ENCODE measurements around the gene JAZF1.

JAZF1 gene

DNA sequence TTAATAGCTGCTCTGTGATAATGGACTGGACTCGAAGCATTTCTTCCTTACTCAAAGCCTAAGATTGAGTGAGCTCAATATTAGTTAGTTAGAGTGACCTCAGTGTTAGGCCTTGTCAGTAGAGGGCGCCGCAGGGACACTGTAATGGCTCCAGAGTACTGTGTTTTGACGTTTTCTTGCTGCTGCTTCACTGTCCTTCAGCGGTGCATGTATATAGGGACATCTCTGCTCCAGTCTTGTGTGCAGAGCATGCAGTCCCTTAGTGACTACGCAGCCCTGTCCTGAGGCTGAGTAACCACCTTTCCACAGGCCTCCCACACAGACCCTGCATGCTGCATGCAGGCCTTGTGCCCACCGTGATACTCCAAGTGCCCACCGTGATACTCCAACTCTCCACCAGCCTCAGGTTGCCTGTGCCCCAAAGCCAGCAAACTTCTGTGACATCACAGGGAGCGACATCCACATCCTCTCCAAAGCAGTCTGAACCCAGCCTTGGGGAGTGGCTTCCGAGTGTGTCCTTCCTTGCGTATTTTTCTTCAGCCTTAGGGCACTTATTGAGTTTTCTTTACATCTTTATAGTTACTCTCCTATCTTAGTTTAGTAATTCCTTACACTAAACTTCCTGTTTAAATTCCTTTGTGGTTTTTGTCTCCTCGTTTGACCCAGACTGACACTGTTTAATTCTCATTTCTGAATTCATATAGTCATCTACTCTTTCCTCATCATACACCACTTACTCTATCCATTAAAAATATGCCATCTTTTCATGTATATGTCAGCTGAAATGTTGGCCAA, 118.2 kb downstream of the JAZF1 start:
- H3K27me3 ChIP-seq (ENCODE audit: control insufficient read depth, insufficient read depth, low read length) = no peaks in the 10 kb centered on the region
- no peak overlapping the region for H3K4me3 ChIP-seq (ENCODE audit: low read length)
- H3K9ac ChIP-seq (ENCODE audit: low read length) = no peak overlapping the region
- H3K9me3 ChIP-seq (ENCODE audit: control insufficient read depth, low read length) = no peaks in the 10 kb centered on the region
- H3K36me3 ChIP-seq (ENCODE audit: control insufficient read depth, insufficient read depth, low read length) = no peaks in the 10 kb centered on the region
- H3K4me1 ChIP-seq (ENCODE audit: control insufficient read depth, insufficient read depth, low read length) = peaks cover 4% of the 10 kb centered on the region

DNA sequence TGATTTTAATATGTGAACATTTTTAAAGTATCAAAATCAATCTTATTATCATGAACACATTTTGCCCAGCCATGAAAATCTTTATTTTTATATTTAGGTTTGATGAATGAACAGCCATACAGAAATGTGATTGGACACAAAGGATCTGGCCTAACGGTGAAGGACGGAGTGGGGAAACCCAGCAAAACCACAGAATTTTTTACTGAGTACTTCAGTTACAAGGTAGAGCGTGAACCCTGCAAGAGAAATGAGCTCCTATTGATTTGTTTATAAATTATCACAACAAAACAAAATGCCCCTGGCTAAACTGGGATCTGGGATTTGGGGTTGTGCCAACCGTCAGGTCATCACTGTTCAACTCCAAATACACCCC, 118.8 kb downstream of the JAZF1 start:
- Histone ChIP-seq H3K9me3 (ENCODE audit: control insufficient read depth, low read length) (no peaks in the 10 kb centered on the region), H3K4me1 (ENCODE audit: control insufficient read depth, insufficient read depth, low read length) (peaks cover 4% of the 10 kb centered on the region), H3K27me3 (ENCODE audit: control insufficient read depth, insufficient read depth, low read length) (no peaks in the 10 kb centered on the region), H3K4me3 (ENCODE audit: low read length) (no peak overlapping the region), H3K9ac (ENCODE audit: low read length) (no peak overlapping the region), H3K36me3 (ENCODE audit: control insufficient read depth, insufficient read depth, low read length) (no peaks in the 10 kb centered on the region)

GRCh38 chr7:28060371-28060950, 120.1 kb downstream of the JAZF1 start:
- Histone ChIP-seq H3K27me3 (ENCODE audit: control insufficient read depth, insufficient read depth, low read length) (no peaks in the 10 kb centered on the region), H3K4me1 (ENCODE audit: control insufficient read depth, insufficient read depth, low read length) (peaks cover 4% of the 10 kb centered on the region), H3K9me3 (ENCODE audit: control insufficient read depth, low read length) (no peaks in the 10 kb centered on the region), H3K9ac (ENCODE audit: low read length) (no peak overlapping the region), H3K36me3 (ENCODE audit: control insufficient read depth, insufficient read depth, low read length) (no peaks in the 10 kb centered on the region), H3K4me3 (ENCODE audit: low read length) (no peak overlapping the region)

GRCh38 chr7:28055161-28055544, 125.4 kb downstream of the JAZF1 start:
- Histone ChIP-seq H3K4me1 (ENCODE audit: control insufficient read depth, insufficient read depth, low read length) (no peaks in the 10 kb centered on the region), H3K9me3 (ENCODE audit: control insufficient read depth, low read length) (no peaks in the 10 kb centered on the region), H3K9ac (ENCODE audit: low read length) (no peak overlapping the region), H3K36me3 (ENCODE audit: control insufficient read depth, insufficient read depth, low read length) (no peaks in the 10 kb centered on the region), H3K27me3 (ENCODE audit: control insufficient read depth, insufficient read depth, low read length) (no peaks in the 10 kb centered on the region), H3K4me3 (ENCODE audit: low read length) (no peak overlapping the region)

DNA sequence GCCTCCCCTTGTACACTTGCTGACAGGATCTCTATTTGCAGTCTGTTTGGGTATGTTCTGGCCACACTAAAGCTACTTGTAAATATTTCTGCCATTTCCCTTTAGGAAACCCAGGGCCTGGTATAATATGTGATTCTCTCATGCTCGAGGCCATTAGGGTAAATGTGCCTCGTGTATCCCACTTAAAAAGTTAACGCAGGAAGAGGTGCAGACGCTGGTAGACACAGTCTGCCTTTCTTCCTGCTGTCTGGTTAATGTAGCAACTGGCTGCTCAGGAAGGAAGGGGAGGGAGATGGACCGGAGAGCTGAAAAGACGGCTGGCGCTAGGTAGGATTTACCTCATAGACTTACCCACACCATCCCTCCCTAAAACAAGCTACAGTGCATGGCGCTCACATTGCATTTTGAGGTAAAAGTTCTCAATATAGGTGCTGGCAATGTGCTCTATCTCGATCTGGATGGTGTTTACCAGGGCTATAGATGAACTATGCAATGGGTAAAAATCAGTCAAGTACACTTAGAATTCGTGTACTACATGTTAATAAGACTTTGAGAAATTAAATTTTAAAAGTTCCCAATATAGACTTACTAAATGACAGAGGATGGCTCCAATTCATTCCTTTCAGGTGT, 125.9 kb downstream of the JAZF1 start:
- no peaks in the 10 kb centered on the region for H3K9me3 ChIP-seq (ENCODE audit: control insufficient read depth, low read length)
- H3K4me3 ChIP-seq (ENCODE audit: low read length) = no peak overlapping the region
- H3K36me3 ChIP-seq (ENCODE audit: control insufficient read depth, insufficient read depth, low read length) = no peaks in the 10 kb centered on the region
- no peak overlapping the region for H3K9ac ChIP-seq (ENCODE audit: low read length)
- H3K4me1 ChIP-seq (ENCODE audit: control insufficient read depth, insufficient read depth, low read length) = no peaks in the 10 kb centered on the region
- no peaks in the 10 kb centered on the region for H3K27me3 ChIP-seq (ENCODE audit: control insufficient read depth, insufficient read depth, low read length)

GRCh38 chr7:28052933-28053332, 127.7 kb downstream of the JAZF1 start:
- H3K27me3 ChIP-seq (ENCODE audit: control insufficient read depth, insufficient read depth, low read length) = no peaks in the 10 kb centered on the region
- no peak overlapping the region for H3K4me3 ChIP-seq (ENCODE audit: low read length)
- no peaks in the 10 kb centered on the region for H3K4me1 ChIP-seq (ENCODE audit: control insufficient read depth, insufficient read depth, low read length)
- H3K9me3 ChIP-seq (ENCODE audit: control insufficient read depth, low read length) = no peaks in the 10 kb centered on the region
- no peak overlapping the region for H3K9ac ChIP-seq (ENCODE audit: low read length)
- no peaks in the 10 kb centered on the region for H3K36me3 ChIP-seq (ENCODE audit: control insufficient read depth, insufficient read depth, low read length)

DNA sequence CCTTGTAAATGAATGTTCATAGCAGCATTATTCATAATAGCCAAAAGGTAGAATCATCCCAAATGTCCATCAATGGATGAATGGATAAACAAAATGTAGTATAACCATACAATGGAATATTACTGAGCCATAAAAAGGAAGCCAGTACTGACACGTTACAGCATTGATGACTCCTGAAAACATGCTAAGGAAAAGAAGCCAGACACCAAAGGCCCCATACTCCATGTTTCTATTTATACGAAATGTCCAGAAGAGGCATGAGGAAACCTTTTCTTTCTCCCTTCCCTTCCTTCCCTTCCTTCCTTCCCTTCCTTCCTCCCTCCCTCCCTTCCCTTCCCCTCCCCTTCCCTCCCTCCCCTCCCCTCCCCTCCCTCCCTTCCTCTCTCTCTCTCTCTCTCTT, 131.9 kb downstream of the JAZF1 start:
- H3K36me3 ChIP-seq (ENCODE audit: control insufficient read depth, insufficient read depth, low read length) = no peaks in the 10 kb centered on the region
- no peaks in the 10 kb centered on the region for H3K9me3 ChIP-seq (ENCODE audit: control insufficient read depth, low read length)
- no peak overlapping the region for H3K4me3 ChIP-seq (ENCODE audit: low read length)
- H3K4me1 ChIP-seq (ENCODE audit: control insufficient read depth, insufficient read depth, low read length) = no peaks in the 10 kb centered on the region
- H3K27me3 ChIP-seq (ENCODE audit: control insufficient read depth, insufficient read depth, low read length) = no peaks in the 10 kb centered on the region
- H3K9ac ChIP-seq (ENCODE audit: low read length) = no peak overlapping the region

DNA sequence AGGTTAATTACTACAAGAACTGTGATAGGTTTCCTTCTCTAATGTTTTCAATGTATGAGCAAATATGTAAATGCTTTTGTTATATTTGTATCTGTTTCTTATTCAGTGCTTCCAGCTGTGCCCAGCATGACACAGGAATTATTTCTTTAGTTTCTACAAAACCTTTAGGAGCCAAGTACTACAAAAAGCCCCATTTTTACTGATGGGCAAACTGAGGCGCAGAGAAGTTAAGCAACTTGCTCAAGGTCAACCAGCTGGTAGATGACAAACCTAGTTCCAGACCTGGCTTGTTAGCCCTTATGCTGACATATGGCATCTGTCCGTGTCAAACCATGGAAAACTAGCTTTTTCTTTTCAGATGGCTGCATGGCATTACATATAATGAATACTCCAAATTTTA, 134.6 kb downstream of the JAZF1 start:
- no peaks in the 10 kb centered on the region for H3K36me3 ChIP-seq (ENCODE audit: control insufficient read depth, insufficient read depth, low read length)

GRCh38 chr7:28045592-28045991, 135.0 kb downstream of the JAZF1 start:
- Histone ChIP-seq H3K4me3 (ENCODE audit: low read length) (no peak overlapping the region), H3K27me3 (ENCODE audit: control insufficient read depth, insufficient read depth, low read length) (no peaks in the 10 kb centered on the region), H3K9ac (ENCODE audit: low read length) (no peak overlapping the region), H3K9me3 (ENCODE audit: control insufficient read depth, low read length) (no peaks in the 10 kb centered on the region), H3K4me1 (ENCODE audit: control insufficient read depth, insufficient read depth, low read length) (no peaks in the 10 kb centered on the region), H3K36me3 (ENCODE audit: control insufficient read depth, insufficient read depth, low read length) (no peaks in the 10 kb centered on the region)

More for the DNA sequence above, 134.6 kb downstream of the JAZF1 start:
- no peak overlapping the region for H3K9ac ChIP-seq (ENCODE audit: low read length)
- H3K4me3 ChIP-seq (ENCODE audit: low read length) = no peak overlapping the region
- no peaks in the 10 kb centered on the region for H3K9me3 ChIP-seq (ENCODE audit: control insufficient read depth, low read length)
- H3K27me3 ChIP-seq (ENCODE audit: control insufficient read depth, insufficient read depth, low read length) = no peaks in the 10 kb centered on the region
- H3K4me1 ChIP-seq (ENCODE audit: control insufficient read depth, insufficient read depth, low read length) = no peaks in the 10 kb centered on the region

GRCh38 chr7:28044825-28045224, 135.8 kb downstream of the JAZF1 start:
- H3K36me3 ChIP-seq (ENCODE audit: control insufficient read depth, insufficient read depth, low read length) = no peaks in the 10 kb centered on the region
- H3K9ac ChIP-seq (ENCODE audit: low read length) = no peak overlapping the region
- H3K9me3 ChIP-seq (ENCODE audit: control insufficient read depth, low read length) = no peaks in the 10 kb centered on the region
- no peaks in the 10 kb centered on the region for H3K27me3 ChIP-seq (ENCODE audit: control insufficient read depth, insufficient read depth, low read length)
- H3K4me1 ChIP-seq (ENCODE audit: control insufficient read depth, insufficient read depth, low read length) = no peaks in the 10 kb centered on the region
- no peak overlapping the region for H3K4me3 ChIP-seq (ENCODE audit: low read length)

DNA sequence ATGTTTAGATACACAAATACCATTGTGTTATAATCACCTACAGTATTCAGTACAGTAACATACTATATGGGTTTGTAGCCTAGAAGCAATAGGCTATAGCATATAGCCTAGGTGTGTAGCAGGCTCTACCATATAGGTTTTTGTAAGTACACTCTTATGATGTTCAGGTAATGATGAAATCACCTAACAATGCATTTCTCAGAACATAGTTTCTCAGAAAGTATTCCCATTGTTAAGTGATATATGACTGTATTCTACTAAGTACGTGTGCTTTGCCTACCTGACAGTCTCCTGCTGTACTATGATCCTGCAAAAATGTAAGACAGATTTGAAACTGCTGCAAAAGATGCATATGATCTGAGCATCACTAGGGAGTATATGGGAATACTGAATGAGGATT, 137.9 kb downstream of the JAZF1 start:
- H3K36me3 ChIP-seq (ENCODE audit: control insufficient read depth, insufficient read depth, low read length) = no peaks in the 10 kb centered on the region
- no peaks in the 10 kb centered on the region for H3K9me3 ChIP-seq (ENCODE audit: control insufficient read depth, low read length)
- H3K9ac ChIP-seq (ENCODE audit: low read length) = no peak overlapping the region
- no peaks in the 10 kb centered on the region for H3K4me1 ChIP-seq (ENCODE audit: control insufficient read depth, insufficient read depth, low read length)
- H3K27me3 ChIP-seq (ENCODE audit: control insufficient read depth, insufficient read depth, low read length) = no peaks in the 10 kb centered on the region
- H3K4me3 ChIP-seq (ENCODE audit: low read length) = no peak overlapping the region

DNA sequence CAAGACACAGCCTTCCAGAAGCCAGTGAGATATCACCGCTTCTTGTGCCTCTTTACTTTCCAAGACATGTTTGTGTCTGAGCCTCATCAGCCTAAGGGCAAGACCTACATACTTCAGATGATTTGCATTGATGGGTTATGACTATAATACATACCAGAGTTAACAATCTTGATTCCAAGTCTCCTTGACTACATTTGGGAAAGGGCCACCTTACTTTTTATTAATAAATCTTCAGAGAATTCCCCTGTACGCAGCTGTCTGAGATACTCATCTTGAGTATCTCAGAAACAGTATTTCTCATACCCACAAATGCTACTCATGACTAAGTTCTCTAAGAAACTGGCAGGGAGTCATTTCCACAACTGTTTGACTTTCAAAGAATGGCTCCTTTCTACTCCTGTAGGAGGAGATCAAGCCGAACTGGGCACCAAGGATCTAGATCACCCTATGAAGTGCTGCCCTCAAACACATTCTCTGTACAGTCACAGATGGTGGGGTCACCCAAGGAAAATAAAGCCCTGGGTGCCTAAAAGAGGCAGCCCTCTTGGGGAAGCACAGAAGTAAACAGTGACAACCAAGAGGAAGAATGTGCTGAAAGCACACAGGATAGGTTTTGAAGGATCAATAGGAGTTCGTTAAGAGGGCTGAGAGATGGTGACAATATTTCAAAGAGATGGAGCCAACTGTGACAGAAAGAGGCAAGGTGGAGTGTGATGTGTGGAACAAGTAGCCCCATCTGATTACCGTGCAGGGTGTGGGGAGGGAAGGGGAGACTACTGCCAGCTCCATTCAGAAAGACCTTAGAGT, 138.9 kb downstream of the JAZF1 start:
- Histone ChIP-seq H3K36me3 (ENCODE audit: control insufficient read depth, insufficient read depth, low read length) (no peaks in the 10 kb centered on the region), H3K4me1 (ENCODE audit: control insufficient read depth, insufficient read depth, low read length) (peaks cover 3% of the 10 kb centered on the region), H3K9me3 (ENCODE audit: control insufficient read depth, low read length) (no peaks in the 10 kb centered on the region), H3K4me3 (ENCODE audit: low read length) (no peak overlapping the region), H3K9ac (ENCODE audit: low read length) (no peak overlapping the region), H3K27me3 (ENCODE audit: control insufficient read depth, insufficient read depth, low read length) (no peaks in the 10 kb centered on the region)
